ENCODE results near the gene LRRFIP1. TPM values are rescaled to one million over a fixed set of nuclear protein-coding genes. Genes with fewer than 3 reads are reported as not detected.

Gene LRRFIP1
- total RNA-seq, 2 experiments from 2014 or later = 157 to 161 TPM

- peaks cover 78% of the 10 kb centered on the region for H3K36me3 Mint-ChIP-seq (ENCODE audit: low read depth)
- Histone ChIP-seq H3K4me3 (ENCODE audit: low read length) (no peak overlapping the region), H3K36me3 (ENCODE audit: insufficient read depth, low read length) (peaks cover 60% of the 10 kb centered on the region), H3K27me3 (ENCODE audit: control insufficient read depth in 1 of 2, insufficient read depth in 2 of 2, low read length in 2 of 2) (no peaks in the 10 kb centered on the region), H3K27ac (ENCODE audit: low read depth in 1 of 2, low read length in 2 of 2) (peak overlapping the region in 1 of 2 donors; percentile 1), H3K9me3 (ENCODE audit: control insufficient read depth in 1 of 2, insufficient read depth in 1 of 2, low read length in 2 of 2) (no peaks in the 10 kb centered on the region), H3K4me1 (ENCODE audit: insufficient read depth, low read length) (peaks cover 40% of the 10 kb centered on the region)
- TF ChIP-seq CTCF (IDR thresholded peaks at IDR 0.05) = no peak
- DNase-seq (no peak), ATAC-seq (ENCODE audit: poor library complexity) (no peak)
- intact Hi-C loops (cut with DNase I, micrococcal nuclease) = no loop called here
- H3K27me3 Mint-ChIP-seq = no peaks in the 10 kb centered on the region
- peaks cover 68% of the 10 kb centered on the region for H3K4me1 Mint-ChIP-seq (ENCODE audit: low read depth)
- ChIA-PET CTCF (interaction anchor here (1.1 to 6.7 kb wide), 2 partner anchors 70 to 81 kb away, joined by 3 to 101 read pairs; no protein-coding TSS in a partner anchor), POLR2A (interaction anchor here (1.7 kb wide), 1 partner anchor 48 kb away, joined by 6 read pairs; no protein-coding TSS in a partner anchor)
- no peaks in the 10 kb centered on the region for H3K9me3 Mint-ChIP-seq
- H3K27ac Mint-ChIP-seq = peak overlapping the region; percentile 78
- peak overlapping the region; percentile 16 for H3K4me3 Mint-ChIP-seq
Observed at GRCh38 chr2:237742614-237743013, 115.2 kb downstream of the LRRFIP1 start.

GRCh38 chr2:237743024-237743423 is 115.6 kb downstream of the LRRFIP1 start:
- POLR2A ChIA-PET = interaction anchor here (1.7 kb wide), 1 partner anchor 49 kb away, joined by 6 read pairs; no protein-coding TSS in a partner anchor
- intact Hi-C loops (cut with DNase I, micrococcal nuclease) = no loop called here
- no peaks in the 10 kb centered on the region for H3K9me3 ChIP-seq (ENCODE audit: control insufficient read depth in 1 of 2, insufficient read depth in 1 of 2, low read length in 2 of 2)
- Mint-ChIP-seq H3K36me3 (ENCODE audit: low read depth) (peaks cover 78% of the 10 kb centered on the region), H3K27me3 (no peaks in the 10 kb centered on the region), H3K27ac (peak overlapping the region; percentile 78), H3K9me3 (no peaks in the 10 kb centered on the region), H3K4me3 (peak overlapping the region; percentile 43), H3K4me1 (ENCODE audit: low read depth) (peaks cover 64% of the 10 kb centered on the region)
- DNase-seq (no peak), ATAC-seq (ENCODE audit: poor library complexity) (no peak)
- peaks cover 40% of the 10 kb centered on the region for H3K4me1 ChIP-seq (ENCODE audit: insufficient read depth, low read length)
- no peaks in the 10 kb centered on the region for H3K27me3 ChIP-seq (ENCODE audit: control insufficient read depth in 1 of 2, insufficient read depth in 2 of 2, low read length in 2 of 2)
- CTCF ChIA-PET = interaction anchor here (1.1 to 6.7 kb wide), 3 partner anchors 71 to 230 kb away, joined by 3 to 101 read pairs (median 16); no protein-coding TSS in a partner anchor
- H3K4me3 ChIP-seq (ENCODE audit: low read length) = no peak overlapping the region
- H3K36me3 ChIP-seq (ENCODE audit: insufficient read depth, low read length) = peaks cover 60% of the 10 kb centered on the region
- TF ChIP-seq CTCF (IDR thresholded peaks at IDR 0.05) = no peak
- H3K27ac ChIP-seq (ENCODE audit: low read depth in 1 of 2, low read length in 2 of 2) = peak overlapping the region; percentile 1 to 13

GRCh38 chr2:237743561-237744269 is 116.3 kb downstream of the LRRFIP1 start:
- H3K36me3 Mint-ChIP-seq (ENCODE audit: low read depth) = peaks cover 78% of the 10 kb centered on the region
- no peaks in the 10 kb centered on the region for H3K27me3 ChIP-seq (ENCODE audit: control insufficient read depth in 1 of 2, insufficient read depth in 2 of 2, low read length in 2 of 2)

More at GRCh38 chr2:237743561-237744269, 116.3 kb downstream of the LRRFIP1 start:
- peaks cover 60% of the 10 kb centered on the region for H3K36me3 ChIP-seq (ENCODE audit: insufficient read depth, low read length)
- Mint-ChIP-seq H3K27me3 (no peaks in the 10 kb centered on the region), H3K4me1 (ENCODE audit: low read depth) (peaks cover 57% of the 10 kb centered on the region), H3K27ac (peak overlapping the region; percentile 78), H3K9me3 (no peaks in the 10 kb centered on the region), H3K4me3 (peak overlapping the region; percentile 8)
- ChIA-PET CTCF (interaction anchor here (1.1 to 6.7 kb wide), 9 partner anchors 11 to 231 kb away, joined by 3 to 101 read pairs (median 14); no protein-coding TSS in a partner anchor), POLR2A (interaction anchor here (1.7 to 2.1 kb wide), 2 partner anchors 49 to 70 kb away, joined by 6 to 23 read pairs; no protein-coding TSS in a partner anchor)
- no peak for TF ChIP-seq CTCF (IDR thresholded peaks at IDR 0.05)
- ATAC-seq (ENCODE audit: poor library complexity) (no peak), DNase-seq (no peak)
- H3K27ac ChIP-seq (ENCODE audit: low read depth in 1 of 2, low read length in 2 of 2) = peak overlapping the region in 1 of 2 donors; percentile 13
- no peak overlapping the region for H3K4me3 ChIP-seq (ENCODE audit: low read length)
- peaks cover 40% of the 10 kb centered on the region for H3K4me1 ChIP-seq (ENCODE audit: insufficient read depth, low read length)
- H3K9me3 ChIP-seq (ENCODE audit: control insufficient read depth in 1 of 2, insufficient read depth in 1 of 2, low read length in 2 of 2) = no peaks in the 10 kb centered on the region
- intact Hi-C loops (cut with DNase I, micrococcal nuclease) = loop anchor here (1.0 to 2.0 kb wide), 3 partner anchors 41 to 162 kb away; no protein-coding TSS in a partner anchor

Measured in CD4-positive, alpha-beta T cell (primary cell).